ENCODE results near the gene STK32B.

Gene STK32B

DNA sequence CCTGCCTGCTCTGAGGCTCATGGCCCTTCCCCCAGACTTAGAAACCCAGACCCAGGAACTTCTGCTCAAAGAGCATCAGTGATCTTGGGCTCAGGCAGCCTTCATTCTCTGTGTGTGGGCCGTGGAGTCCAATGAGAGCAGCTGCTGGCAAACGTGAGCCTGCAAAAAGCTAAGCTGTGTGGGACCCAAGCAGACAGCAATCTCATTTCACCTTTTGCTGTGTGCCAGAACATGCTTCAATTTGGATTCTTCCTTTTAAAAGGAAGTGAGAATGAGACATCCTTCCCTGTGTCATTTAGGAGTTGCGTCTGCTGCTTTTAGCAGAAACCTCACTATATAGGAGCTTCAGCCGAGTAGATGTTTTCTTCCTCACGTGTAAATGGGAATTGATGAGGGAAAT, 418.6 kb downstream of the STK32B start:
- no peak for DNase-seq (ENCODE audit: low read depth)
- no peak overlapping the region for H3K4me3 ChIP-seq (ENCODE audit: low read depth, low read length)

DNA sequence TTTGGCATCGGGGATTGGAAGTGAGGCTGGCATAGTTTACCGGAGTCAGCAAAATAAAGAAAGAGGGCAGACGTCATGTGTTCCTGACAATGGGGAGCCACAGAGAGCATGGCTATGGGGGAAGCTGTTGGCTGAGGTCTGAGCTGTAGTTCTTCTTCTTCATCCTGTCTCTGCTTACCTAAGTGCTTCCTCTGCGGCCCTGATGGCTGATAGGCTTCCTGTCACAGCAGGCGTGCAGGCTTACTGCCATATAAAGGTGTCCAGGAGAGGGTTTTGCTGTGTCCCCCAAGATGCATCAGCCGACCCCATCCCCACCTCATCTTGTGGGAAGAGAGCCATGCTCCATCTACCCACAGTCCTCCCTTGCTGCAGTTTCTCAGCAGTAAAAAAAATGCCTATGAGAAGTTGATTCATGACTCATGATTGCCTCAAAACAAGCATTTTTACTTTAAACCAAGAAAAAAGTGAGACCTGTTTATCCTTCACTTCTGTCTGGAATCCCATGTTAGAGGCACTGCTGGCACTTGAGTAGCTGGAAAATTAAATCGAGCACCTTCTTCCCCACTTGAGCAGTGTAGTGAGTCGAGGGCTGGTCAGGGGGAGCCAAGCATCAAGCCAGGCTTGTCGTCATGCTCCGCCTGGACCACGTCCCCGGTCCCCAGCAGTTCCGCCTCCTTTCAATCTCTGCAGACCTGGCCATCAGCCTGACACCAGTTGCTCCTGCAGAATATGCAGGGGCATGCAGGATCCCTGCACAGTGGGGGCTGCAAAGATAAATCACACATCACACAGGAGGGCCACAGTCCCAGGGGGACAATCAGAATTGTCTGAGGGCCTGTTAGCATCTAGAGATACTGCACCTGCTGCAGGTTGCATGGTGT, 419.3 kb downstream of the STK32B start:
- H3K4me3 ChIP-seq (ENCODE audit: low read depth, low read length): no peak overlapping the region

DNA sequence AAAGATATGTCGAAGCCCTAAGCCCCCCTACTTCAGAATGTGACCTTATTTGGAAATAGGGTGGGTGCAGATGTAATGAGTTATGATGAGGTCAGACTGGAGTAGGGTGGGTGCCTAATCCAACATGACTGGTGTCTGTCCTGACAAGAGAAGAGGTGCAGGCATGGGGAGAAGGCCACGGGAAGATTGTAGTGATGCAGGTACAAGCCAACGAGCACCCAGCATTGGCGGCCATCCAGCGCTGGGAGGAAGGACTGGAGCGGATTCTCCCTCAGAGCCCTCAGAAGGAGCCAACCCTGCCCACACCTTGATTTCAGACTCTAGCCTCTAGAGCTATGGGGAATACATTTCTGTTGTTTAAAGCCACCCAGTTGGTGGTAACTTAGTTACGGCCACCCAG, 419.9 kb downstream of the STK32B start:
- no peak overlapping the region for H3K4me3 ChIP-seq (ENCODE audit: low read depth, low read length)
- DNase-seq (ENCODE audit: low read depth): no peak

More for the DNA sequence above, 419.3 kb downstream of the STK32B start:
- no peak for DNase-seq (ENCODE audit: low read depth)

DNA sequence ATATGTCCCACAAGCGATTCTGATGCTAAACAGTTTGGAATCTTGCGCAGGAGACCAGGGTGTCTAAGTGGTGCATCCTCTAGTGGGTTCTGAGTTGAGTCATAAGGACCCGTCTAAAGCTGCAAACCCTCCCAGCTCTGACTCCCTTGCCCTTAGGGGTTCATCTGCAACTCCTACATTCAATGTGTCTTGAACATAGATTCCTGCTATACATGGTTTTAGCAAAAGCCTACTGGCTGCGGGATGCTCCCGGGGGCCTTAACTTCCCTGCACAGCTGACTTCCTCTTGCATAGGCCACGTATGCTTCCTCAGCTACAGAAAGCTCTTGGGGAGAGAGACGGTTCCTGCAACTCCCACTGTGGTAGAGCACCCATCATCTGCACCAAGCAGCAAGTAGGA, 420.4 kb downstream of the STK32B start:
- no peak overlapping the region for H3K4me3 ChIP-seq (ENCODE audit: low read depth, low read length)
- DNase-seq (ENCODE audit: low read depth): no peak

DNA sequence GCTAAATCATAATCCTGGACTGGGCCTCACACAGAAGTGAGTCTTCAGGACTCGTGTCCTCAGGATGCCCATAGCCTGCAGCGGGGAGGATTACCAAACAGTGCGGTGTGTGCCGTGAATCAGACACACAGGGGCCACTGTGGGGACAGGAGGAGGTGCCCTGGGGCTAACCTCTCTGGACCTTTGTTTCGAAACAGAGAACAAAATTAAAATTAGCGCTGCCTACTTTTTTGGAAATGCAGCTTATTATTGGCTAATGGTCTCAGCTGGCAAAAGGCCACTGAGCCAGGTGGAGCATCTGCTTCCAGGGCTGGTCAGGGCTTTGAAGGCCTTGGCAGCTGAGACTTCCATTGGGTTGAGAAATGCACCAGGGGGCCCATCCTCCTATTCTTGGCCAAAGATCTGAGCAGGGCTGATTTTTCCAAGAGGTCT, 420.9 kb downstream of the STK32B start:
- no peak for DNase-seq (ENCODE audit: low read depth)
- H3K4me3 ChIP-seq (ENCODE audit: low read depth, low read length): no peak overlapping the region

DNA sequence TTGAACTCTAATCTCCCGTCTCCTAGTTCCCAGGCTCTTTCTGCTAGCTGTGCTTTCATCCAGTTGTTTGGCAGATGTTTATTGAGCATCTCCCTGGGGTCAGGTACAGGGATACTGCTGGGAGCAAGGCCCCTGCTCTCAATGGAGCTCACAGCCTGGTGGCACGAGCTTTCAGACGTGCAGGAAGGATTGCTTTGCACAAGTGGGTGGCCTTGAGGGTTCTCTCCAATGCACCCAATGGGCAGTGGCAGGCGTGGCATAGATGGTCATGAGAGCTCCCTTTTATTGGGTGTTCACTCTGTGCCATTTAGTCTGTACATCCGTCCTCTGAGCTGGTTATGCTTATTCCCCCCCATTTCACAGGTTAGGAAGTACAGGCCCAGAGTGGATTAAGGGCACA, 421.8 kb downstream of the STK32B start:
- DNase-seq (ENCODE audit: low read depth): no peak
- no peak overlapping the region for H3K4me3 ChIP-seq (ENCODE audit: low read depth, low read length)

DNA sequence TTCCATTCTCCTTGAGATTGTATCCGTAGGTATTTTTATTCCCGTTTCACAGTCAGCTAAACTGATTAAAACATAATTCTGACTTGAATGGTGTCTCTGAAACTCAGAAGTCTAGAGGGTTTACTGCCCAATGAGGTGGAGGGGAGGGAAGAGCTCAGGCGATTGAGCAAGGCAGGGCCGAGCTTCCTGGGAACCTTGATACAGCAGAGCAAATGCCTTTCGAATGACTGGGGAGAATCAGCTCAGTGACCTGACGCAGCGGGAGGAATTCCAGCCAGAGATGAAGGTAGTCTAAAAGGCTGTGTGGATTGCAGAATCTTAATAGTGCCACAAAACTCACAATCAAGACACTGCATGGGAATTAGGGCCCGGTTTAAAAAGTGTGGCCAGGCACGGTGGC, 423.5 kb downstream of the STK32B start:
- no peak for DNase-seq (ENCODE audit: low read depth)
- H3K4me3 ChIP-seq (ENCODE audit: low read depth, low read length): no peak overlapping the region

DNA sequence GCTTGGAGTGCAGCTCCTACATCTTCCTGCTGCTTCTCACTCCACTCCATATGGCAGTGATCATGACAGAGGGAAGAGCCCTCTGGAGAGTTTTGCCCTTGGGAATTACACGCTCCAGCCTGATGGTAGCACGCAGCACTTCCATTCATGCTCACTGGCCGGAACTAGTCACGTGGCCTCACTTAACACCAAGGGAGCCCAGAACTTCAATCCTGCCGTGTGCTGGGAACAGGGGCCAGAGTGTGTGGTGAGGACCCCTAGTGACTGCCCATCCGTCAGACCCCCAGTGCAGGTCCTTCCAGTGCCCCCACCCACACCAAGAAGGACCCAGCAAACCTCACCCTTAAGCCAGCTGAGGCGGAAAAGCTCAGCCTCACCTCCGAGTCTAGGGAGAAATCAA, 426.3 kb downstream of the STK32B start:
- no peak for DNase-seq (ENCODE audit: low read depth)
- no peak overlapping the region for H3K4me3 ChIP-seq (ENCODE audit: low read depth, low read length)

DNA sequence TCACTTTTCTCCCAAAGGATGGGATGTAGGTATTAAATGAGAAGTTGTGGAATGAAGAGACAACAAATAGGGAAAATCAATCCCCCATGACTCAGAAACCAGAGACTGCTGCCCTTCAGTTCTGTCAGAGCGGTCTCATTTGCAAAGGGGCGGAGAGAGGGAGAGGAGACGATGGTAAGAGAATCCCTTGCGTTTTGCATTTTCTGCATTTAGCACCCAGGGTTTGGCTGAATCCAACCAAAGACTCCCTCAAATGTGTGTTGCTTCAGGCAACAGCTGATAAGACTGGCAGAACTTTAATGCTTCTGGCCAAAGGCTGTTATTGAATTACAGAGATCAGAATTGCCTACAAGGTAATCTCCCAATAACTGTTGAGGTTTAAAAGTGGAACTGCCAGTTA, 426.9 kb downstream of the STK32B start:
- H3K4me3 ChIP-seq (ENCODE audit: low read depth, low read length): no peak overlapping the region
- no peak for DNase-seq (ENCODE audit: low read depth)

DNA sequence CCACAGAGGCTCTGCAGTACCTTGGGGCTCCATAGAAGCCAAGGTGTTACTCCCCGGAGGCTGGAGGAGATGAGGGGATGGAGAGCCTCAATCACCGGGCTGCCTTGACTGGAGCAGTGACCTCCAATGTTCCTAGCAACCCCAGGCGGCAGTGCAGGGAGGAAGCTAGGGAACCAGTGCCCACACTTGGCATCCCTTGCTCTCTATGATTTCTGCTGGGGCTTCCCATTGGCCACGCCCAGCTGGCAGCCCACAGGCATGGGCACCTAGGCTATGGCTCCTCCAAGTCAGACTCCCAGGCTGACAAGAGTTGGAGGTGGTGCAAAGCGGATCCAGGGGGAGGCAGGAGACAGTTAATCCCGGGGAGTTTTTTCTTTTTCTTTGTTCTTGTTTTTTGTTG, 427.4 kb downstream of the STK32B start:
- DNase-seq (ENCODE audit: low read depth): no peak

DNA sequence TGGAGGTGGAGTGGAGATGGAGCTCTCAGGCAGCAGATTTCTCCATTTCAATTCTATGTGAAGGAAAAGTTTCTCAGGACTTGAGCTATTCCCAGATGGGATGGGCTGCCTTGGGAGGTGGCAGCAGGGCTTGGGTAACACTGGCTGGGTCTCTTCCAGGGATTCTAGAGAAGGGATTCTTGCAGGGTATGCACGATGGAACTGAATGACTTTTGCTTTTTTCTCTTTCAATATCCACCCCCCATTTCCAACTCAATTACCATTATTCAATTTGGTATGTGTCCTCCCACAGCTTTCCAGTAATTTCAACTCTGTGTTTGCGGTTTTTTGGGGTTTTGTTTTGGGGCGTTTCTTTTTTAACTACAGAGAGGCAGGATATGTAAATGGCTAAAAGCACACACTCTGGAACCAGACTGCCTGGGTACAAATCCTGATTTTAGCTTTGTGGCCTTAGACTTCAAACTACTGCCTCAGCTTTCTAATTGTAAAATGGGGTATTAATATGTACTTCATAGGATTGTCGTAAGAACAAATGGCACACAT, 428.3 kb downstream of the STK32B start:
- H3K4me3 ChIP-seq (ENCODE audit: low read depth, low read length): no peak overlapping the region
- no peak for DNase-seq (ENCODE audit: low read depth)

More for the DNA sequence above, 427.4 kb downstream of the STK32B start:
- no peak overlapping the region for H3K4me3 ChIP-seq (ENCODE audit: low read depth, low read length)

DNA sequence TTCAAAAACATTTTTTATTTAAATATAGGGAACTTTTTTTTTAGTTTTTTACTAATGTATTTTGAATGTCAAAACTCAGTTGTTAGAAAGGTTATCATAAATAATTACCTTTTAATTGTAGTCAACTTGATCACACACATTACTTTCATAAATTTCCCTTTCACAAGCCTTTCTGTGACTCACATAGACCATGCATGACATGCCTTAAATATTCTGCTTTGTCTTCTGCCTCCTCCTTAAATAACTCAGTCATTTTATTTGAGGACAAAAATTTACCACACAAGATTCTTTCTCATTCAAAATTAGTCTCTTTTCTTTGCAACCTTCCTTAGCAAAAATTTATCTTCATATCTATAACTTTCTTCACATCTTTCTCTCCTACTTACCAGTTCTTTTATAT, 437.1 kb downstream of the STK32B start:
- H3K4me3 ChIP-seq (ENCODE audit: low read depth, low read length): no peak overlapping the region
- DNase-seq (ENCODE audit: low read depth): no peak

DNA sequence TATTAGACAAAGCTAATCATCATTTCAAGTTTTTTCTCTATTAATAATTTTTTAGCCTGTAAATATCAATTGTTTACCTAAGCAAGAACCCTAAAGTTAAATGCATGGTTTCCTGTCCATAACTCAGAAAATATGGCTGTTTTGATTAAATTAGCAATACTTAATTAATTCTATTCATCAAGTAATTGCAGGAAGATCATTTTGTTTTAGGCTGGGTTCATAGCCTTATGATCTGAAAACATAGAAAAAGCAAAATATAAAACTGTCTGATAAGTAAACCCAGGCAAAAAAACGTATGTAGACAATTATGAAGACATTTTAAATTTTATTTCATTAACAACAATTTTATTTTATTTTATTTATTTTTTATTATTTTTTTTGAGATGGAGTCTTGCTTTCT, 438.0 kb downstream of the STK32B start:
- no peak overlapping the region for H3K4me3 ChIP-seq (ENCODE audit: low read depth, low read length)
- DNase-seq (ENCODE audit: low read depth): no peak

DNA sequence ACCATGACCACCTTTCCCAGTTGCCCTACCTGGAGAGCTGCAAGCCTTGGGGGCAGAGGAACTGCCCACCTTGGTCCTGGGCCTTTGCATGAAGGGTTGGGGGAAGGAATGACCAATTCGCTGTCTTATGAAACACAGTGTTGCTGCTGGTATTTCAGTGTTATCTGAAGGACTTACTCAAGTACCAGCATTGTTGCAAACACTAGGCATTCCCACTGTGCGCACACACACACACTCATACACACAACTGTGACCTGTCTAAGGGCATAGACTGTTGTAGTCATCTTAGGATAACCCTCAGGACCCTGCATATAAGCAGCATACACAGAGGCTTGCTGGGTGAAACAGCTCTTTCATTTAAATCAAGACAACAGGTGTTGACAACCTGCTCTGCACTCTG, 446.2 kb downstream of the STK32B start:
- DNase-seq (ENCODE audit: low read depth): no peak
- no peak overlapping the region for H3K4me3 ChIP-seq (ENCODE audit: low read depth, low read length)

DNA sequence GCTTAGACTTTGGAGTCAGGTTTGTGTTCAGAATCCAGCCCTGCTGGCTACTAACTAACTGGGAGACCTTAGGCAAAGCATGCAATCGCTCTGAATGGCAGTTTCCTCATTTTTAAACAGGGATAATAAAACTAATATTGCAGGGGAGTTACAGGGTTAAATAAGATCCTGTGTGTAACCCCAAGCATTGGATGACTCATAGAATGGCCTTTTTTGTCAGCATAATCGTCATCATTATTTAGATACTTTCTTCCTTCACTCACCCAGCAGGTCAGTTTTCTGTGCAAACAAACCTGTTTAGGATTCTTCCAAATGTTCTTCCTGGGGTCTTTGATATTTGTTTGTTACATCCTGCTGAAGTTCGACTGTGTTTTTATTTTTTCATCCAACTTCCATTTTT, 448.9 kb downstream of the STK32B start:
- no peak for DNase-seq (ENCODE audit: low read depth)

DNA sequence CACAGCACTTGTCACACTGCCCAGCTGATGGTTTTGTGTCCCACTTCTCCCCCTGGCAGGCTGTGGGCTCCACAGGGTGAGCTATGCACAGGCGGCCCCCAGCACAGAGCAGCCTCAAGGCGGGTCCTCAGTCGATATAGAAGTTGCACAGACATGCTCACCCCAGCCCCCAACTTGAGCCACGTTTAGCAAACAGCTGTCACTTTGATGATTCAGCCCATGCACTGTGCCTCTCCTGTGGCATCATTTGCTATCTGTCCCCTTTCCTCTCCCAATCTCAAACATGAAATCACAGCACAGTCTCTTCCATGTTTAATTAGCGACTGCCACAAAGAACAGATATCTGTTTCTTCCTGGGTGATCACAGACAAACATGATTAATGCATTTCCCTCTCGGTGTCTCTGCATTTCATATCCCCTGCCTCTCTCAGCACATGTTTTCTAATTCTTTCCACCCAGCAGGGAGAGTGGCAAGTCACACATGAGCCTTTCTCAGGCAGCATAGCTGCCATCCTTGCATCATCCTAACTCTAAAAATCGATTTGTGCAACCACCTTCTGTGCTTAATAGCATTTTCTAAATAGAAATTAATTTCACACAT, 452.2 kb downstream of the STK32B start:
- DNase-seq (ENCODE audit: low read depth): no peak
- no peak overlapping the region for H3K4me3 ChIP-seq (ENCODE audit: low read depth, low read length)

More for the DNA sequence above, 448.9 kb downstream of the STK32B start:
- no peak overlapping the region for H3K4me3 ChIP-seq (ENCODE audit: low read depth, low read length)

DNA sequence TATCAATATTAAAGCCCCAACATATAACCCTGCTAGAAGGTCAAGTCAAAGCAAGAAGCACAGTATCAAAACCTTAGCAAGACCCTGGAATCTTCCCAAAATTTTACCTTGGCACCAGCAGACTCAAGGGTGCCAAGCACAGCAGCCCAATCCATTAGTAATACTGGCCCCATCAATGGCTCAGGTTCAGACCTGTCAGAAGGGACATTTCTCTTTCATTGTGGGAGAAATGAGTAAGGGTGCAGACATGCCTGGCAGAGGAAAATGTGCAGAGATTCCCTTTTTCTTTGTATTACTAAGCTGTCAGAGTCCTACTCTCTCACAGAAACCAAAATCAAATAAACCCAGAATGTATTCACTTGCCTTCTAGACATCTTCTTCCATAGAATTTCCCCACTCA, 453.2 kb downstream of the STK32B start:
- no peak for DNase-seq (ENCODE audit: low read depth)
- no peak overlapping the region for H3K4me3 ChIP-seq (ENCODE audit: low read depth, low read length)

DNA sequence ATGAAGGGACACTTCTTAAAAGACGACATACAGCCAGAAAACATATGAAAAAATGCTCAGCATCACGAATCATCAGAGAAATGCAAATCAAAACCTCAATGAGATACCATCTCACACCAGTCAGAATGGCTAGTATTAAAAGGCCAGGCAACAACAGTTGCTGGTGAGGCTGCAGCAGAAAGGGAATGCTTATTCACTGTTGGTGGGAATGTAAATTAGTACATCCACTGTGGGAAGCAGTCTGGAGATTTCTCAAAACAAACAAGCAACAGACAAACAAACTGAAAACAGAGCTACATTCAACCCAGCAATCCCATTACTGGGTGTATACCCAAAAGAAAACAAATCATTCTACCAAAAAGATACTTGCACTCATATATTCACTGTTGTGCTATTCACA, 459.2 kb downstream of the STK32B start:
- H3K4me3 ChIP-seq (ENCODE audit: low read depth, low read length): no peak overlapping the region
- DNase-seq (ENCODE audit: low read depth): no peak

DNA sequence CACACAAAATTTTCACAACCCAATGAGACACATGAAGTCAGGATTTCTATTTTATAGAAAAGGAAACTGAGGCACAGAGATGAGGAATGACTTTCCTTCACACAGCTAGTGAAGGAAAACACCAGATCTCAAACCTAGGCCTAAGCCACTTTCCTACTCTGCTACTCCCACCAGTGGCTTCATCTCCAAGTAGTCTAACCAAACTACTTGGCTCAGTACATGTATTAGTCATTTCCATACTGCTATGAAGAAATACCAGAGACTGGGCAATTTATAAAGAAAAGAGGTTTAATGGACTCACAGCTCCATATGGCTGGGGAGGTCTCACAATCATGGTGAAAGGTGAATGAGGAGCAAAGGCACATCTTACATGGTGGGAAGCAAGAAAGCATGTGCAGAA, 460.5 kb downstream of the STK32B start:
- H3K4me3 ChIP-seq (ENCODE audit: low read depth, low read length): no peak overlapping the region
- DNase-seq (ENCODE audit: low read depth): no peak

DNA sequence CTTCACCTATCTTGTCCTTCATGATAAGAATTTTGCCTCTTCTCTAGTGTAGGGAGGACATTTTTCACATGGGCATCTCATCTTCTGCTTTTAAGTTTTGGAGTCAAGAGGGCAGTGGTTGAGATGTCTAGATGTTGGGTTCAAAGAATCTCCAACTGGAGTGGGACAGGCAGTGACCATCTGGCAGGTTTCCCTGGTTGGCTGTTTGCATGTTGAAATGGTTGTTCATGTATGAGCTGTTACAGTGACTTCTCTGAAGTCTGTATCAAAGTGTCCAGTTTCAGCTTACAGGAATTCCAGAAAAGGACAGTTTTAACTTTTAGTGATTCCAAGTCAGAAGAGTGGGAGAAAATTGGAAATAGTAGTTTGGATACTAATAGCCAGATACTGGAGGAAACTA, 464.4 kb downstream of the STK32B start:
- no peak overlapping the region for H3K4me3 ChIP-seq (ENCODE audit: low read depth, low read length)
- no peak for DNase-seq (ENCODE audit: low read depth)

DNA sequence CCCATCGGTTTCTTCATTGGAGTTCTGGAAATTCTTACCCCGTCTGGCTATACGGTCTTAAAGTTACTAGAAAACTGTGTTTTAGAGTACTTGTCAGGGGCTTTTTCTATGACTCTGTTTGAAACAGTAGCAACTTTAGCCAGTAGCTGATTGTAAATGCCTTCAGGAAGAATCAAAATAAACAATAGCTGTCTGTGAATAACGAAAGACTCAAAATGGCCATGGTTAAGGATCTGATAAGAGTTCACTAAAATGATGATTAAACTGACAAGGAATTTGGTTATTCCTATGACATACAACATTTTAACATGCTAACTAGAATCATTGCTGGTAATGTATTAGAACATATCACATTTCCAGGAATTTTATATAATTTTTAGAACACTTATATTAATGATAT, 466.1 kb downstream of the STK32B start:
- H3K4me3 ChIP-seq (ENCODE audit: low read depth, low read length): no peak overlapping the region
- no peak for DNase-seq (ENCODE audit: low read depth)

Measured in skeletal muscle cell (primary cell).